Measurements from ENCODE around the gene CADPS. TPM values are rescaled to one million over a fixed set of nuclear protein-coding genes. Genes with fewer than 3 reads are reported as not detected.

The CADPS gene
- total RNA-seq, 1 donor: not detected

DNA sequence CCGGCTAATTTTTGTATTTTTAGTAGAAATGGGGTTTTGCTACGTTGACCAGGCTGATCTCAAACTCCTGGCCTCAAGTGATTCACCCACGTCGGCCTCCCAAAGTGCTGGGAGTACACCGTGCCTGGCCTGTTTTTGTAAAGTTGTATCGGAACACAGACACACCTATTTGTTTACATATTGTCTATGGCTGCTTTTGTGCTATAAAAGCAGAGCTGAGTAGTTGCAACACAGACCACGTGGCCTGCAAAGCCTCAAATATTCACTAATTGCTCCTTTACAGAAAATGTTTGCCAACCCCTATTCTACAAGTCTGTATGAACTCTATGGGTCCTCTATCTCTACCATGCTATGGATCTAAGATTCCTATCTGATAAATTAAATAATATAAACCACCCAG lies 175.5 kb downstream of the CADPS start:
- DNase-seq (ENCODE audit: low read depth in 2 of 3, low spot score in 2 of 3): no peak

DNA sequence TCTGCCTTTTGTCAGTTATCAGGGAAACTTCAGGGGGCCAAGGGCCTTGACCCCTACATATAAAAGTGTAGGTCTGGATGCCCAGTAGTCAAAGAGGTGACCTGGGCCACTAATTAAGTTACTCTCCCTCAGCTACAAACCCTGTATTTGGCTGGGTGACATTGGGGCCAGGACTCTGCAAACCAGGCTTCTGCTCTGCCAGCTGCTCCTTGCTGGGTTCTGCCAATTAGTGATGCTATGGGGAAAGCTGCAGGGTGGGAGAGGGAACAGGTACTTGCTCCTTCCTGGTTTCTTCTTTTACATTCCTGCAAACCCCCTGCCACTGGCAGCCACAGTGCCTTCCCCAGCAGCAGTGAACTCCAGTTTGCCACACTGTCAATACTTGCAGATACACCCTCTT lies 179.2 kb downstream of the CADPS start:
- DNase-seq (ENCODE audit: low read depth in 2 of 3, low spot score in 2 of 3): no peak

DNA sequence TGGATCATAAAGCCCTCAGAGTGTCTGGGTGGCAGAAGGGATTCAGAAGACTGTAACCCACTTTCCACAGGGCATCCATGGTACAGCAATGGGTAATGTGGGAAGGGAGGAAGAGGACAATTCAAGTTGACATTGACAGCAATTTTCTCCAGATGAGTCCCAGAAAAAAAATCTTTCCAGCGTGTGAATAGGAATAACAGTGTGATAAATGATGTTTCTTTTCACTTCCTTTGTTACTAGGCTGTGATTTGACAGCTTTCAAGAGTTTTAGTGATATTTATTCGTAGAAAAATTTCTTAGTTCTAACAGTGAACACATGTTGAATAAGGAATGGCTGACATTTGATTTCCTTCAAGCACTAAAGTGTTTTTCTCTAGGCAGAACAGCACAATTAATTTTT lies 186.4 kb downstream of the CADPS start:
- no peak for DNase-seq (ENCODE audit: low read depth in 2 of 3, low spot score in 2 of 3)

DNA sequence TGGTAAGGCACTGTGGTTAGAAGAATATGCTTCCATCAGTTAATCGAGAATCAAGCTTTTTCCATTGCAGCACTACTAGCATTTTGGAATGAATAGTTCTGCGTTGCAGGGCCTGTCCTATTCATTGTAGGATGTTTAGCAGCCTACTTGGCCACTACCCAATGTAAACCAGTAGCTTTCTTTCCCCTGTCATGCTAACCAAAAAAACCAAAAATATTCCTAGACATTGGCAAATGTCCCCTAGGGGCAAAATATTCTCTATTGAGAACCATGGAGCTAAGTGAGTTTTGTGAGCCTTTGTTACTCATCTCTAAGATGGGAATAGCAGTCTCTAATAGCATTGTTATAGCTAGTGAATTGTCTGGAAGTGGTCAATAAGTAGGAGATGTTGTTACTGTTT lies 187.2 kb downstream of the CADPS start:
- no peak for DNase-seq (ENCODE audit: low read depth in 2 of 3, low spot score in 2 of 3)

DNA sequence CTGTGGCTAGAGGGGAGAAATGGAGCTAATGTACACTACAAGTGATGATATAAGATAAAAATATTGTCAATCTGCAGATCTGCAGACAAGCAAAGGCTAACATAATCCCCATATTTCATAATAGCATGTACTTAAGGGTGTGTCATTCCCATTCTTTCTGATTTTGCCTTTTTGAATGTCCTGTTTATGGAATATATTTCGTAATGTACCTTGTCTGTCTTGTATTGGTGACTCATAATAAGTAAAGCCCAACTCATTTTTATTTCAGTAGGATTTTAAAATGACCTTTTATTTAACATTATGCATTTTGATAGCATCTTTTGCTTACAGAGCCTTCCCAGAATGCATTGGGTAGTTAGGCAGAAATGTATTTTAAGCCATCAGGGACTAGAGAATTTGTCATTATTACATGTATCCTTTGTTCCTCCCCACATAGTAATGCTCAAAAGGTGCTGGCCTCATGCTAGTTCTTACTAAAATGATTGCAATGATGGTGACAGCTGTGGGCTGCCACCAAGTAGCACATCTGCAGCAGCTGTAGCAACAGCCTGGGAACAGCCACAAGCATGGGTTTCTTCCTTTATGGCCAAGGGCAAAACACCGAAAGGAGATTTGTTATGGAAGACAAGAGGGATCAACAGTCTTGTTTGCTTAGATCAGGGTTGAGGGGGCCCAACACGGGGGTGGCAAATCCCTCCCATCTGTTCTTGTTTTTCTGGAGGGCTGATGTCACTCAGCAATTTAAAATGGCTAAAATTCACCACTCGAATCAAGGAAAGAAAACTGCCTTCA lies 188.5 kb downstream of the CADPS start:
- no peak for DNase-seq (ENCODE audit: low read depth in 2 of 3, low spot score in 2 of 3)

DNA sequence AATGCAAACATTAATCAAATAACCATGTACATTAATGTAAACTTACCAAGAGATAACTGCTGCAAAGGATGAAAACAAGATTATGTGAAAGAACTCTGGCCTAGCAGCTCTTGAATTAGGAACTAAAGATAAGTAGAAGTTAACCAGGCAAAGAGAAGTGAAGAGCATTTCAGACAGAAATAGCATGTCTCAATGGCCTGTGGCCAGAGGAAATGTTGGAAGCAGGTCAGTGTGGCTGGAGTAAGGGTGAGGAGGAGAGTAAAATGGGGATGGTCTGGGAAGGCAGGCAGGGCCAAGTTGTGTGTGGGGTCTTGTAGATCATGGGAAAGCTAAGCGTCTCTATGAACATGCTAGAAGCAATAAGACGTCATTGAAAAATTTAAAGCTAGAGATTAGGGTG lies 192.4 kb downstream of the CADPS start:
- no peak for DNase-seq (ENCODE audit: low read depth in 2 of 3, low spot score in 2 of 3)

DNA sequence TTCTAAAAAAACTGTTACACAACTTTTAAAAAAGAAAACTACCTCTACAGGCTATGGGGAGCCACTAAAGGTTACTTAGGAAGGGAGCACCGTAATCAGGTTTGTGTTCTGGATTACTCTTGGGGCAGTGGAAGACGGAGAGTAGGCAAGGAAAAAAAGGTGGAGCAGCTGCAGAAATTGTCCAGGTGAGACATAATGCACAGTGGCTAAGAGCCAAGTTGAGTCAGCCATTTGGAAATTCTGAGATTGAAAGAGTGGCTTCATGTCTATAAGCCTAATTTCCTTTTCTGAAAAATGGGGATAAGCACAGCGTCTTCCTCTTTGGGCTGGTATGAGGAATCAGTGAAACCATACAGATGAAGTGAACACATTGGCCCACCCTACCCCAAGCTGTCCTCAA lies 195.2 kb downstream of the CADPS start:
- DNase-seq (ENCODE audit: low read depth in 2 of 3, low spot score in 2 of 3): no peak

DNA sequence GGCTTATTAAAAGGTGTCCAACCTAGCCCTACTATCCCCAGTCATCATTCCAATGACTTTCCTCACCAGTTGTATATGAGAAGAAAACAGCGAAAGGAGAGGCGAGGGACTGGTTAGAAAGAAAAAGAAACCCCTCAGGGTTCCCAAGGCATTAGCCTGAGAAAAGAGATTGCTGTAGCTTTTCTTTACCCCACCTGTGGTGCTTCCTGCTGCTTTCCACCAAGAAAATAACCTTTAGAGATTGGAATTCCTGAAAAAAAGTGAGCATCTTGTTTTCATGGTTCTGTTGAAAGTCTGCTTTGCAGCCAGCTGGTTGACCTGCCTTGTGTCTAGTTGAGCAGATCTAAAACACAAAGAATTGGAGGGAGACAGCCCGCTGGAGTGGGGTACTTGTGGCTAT lies 196.4 kb downstream of the CADPS start:
- no peak for DNase-seq (ENCODE audit: low read depth in 2 of 3, low spot score in 2 of 3)

DNA sequence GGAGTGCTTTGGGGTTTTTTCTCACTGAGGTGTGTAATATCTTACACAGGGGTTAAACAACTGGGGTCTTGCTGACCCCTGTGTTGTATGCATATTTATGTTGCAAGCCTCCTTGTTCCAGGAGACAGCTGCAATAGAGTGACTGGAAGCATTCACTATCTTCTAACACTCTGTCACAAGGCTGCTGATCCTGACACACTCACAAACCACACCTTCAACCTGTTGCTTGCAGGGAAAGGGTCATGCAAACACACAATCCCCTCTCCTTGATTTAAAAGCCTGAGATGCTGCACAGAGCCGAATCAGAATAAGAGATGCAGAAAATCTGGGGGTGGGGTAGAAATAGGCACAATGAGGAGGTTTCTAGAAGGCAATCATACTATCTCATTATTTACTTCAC lies 197.3 kb downstream of the CADPS start:
- DNase-seq (ENCODE audit: low read depth in 2 of 3, low spot score in 2 of 3): no peak

DNA sequence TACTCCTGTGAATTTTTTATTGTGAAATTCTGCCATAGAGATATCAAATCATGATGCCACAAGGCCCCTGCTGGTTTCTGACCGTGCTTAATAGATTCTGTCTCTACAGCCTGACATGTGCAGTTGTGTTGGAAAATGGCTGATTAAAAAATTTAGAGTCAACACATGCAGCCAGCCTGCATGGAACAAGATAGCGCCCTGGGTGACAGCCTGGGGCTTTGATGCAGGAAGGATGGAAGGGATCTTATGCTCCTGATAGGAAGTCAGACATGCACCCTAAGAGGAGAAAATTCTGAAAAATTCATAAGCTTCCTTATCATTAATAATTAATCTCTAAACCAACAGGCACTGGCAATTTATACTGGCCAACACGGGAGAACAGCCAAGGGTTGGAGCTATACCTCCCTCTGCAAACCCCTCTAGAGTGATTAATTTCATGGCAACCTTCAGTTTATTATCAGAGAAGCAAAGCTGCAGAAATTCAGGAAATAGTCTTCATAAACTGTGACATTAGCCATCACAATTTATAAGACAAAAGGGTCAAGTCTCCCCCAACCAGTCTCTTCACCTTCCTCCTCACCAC lies 198.4 kb downstream of the CADPS start:
- no peak for DNase-seq (ENCODE audit: low read depth in 2 of 3, low spot score in 2 of 3)

DNA sequence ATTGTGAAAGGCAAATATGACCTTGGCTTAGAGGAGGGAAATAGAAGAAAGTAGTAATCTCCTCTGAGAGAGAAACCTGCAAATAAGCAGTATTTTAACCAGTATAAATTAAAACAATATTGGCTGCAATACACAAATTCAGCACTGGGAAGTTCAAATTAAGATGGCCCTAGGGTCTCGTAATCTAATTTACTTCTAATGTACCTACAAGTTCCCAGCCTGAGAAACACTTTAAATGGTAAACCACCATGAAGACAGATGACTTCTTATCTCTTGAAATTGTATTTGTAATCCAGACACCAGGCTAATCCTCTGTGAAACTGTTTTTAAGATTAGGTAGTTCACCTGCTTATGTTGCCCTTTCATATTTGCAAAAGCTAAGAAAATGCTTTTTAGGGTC lies 199.7 kb downstream of the CADPS start:
- no peak for DNase-seq (ENCODE audit: low read depth in 2 of 3, low spot score in 2 of 3)

DNA sequence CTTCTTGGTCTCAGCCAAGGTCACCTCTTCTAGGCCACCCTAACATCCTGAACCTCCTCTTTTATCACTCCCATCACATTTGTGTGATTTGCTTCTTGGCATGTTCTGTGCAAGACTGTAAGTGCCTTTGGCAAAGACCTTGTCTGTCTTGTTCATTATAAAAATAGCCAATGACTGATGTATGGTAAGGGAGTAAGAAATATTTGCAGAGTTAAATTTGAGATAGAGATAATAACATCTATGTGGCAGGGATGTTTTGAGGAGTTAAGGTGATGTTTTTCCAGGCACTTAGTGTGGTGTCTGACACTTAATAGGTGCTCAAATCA lies 202.3 kb downstream of the CADPS start:
- DNase-seq (ENCODE audit: low read depth in 2 of 3, low spot score in 2 of 3): no peak

DNA sequence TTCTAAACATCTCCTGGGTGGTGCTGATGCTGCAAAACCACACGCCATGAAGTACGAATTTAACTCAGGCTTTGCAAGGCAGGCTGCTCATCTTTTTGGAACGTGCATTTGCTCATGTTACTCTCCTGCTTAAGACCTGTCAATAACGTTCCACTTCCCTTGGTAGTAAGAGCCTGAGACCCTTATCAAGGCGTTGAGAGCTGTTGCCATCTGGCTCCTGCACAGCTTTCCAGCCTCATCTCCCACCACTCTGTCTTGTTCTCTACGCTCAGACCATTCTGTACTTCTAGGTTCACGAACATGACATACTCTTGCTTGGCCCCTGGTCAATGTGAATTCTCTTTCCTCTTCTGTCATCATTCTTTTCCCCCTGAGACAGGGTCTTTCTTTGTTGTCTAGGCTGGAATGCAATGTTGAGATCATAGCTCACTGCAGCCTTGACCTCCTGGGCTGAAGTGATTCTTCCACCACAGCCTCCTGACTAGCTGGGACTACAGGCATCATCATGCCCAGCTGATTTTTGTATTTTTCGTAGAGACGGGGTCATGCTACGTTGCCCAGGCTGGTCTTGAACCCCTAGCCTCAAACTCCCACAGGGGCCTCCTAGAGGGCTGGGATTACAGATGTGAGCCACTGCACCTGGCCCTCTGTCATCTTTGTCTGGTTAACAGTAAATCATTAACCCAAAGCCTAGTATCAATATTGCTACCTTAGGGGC lies 202.8 kb downstream of the CADPS start:
- no peak for DNase-seq (ENCODE audit: low read depth in 2 of 3, low spot score in 2 of 3)

DNA sequence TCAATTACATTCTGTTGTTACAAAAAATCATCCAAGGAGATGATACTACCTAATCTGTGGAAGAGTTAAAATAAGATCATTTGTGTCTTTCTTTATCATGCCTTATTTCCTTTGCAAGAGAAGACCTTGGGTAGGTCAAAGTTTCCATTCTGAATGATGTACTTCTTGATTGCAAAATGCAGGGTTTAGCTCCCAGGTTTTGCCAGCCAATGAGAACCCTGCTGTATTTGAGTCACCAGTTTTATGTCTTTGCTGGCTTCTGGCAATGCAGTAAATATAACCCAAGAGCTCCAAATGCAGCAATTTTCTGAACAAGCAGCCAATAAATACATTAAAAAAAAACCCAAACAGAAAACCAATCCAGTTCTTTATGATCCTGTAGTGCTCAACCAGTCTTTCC lies 204.9 kb downstream of the CADPS start:
- no peak for DNase-seq (ENCODE audit: low read depth in 2 of 3, low spot score in 2 of 3)

DNA sequence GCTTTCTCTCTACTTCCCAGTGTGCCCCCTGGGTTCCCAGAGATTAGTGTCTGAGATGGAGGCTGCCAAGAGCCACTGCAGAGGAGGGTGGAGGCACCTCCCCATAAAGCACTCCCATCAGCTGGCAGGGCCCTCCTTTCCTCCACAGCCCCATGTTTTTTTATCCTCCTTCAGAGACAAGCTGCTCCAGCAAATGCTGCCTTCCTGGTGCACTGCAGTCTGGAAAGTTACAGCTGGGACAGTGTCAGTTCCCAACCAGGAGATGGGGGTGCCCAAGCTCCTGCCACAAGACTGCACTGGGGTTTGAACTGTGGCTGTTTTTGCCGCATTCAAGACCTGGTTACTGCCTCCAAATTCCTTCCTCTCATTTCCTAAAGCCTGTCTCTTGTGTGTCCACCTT lies 206.1 kb downstream of the CADPS start:
- DNase-seq (ENCODE audit: low read depth in 2 of 3, low spot score in 2 of 3): no peak

DNA sequence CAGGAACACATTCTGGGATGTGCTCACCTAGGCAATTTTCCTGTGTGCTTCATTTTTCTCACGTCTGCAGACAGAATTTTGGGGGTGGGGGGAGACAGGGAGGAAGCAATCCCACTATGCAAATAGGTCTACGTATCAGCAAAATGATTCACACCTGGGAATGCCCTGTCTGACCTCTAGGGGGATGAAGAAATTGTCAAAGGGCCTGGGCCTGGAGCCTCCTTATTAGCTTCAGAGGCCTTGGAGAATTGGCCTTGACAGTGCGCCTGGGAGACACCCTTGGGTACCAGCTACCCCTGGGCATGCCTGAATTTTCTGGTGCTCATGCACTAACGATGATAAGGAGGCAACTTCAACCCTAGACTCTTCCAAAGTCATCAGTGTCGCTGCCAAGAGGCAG lies 207.5 kb downstream of the CADPS start:
- no peak for DNase-seq (ENCODE audit: low read depth in 2 of 3, low spot score in 2 of 3)

DNA sequence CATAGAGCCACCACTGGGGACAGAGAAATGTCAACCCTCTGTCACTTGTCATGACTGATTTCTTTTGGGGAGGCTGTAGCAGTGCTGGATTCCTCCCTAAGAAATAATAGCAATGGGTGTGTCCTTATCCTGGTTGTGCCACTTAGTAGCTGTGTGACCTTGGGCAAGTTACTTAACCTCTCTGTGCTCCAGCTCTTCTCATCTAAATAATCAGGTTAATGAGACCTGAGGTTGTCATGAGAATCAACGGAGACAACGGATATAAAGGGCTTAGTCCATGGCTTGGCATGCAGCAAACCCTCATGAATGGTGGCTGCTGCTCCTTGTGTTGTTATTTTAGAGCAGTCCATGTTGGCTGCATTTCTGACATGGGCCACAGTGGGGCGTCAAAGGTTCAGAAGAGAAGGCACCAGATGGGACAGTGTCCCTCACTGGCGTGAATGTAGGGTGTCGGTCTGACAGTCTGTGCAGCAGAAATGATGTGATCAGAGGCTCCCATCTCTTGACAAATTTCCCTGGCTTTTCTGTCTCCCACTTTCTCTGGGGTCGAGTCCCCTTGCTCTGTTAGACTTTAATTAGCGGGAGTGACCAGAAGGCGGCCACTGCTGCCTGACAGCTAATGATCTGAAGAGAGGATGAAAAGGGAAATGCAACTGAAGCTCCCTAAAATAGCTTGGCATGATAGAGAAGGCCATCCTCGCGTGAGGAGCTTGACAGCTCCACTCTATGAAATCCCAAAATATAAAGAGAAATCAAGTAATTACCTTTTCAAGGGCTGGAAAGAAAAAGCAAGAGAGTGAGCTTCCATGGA lies 209.4 kb downstream of the CADPS start:
- DNase-seq (ENCODE audit: low read depth in 2 of 3, low spot score in 2 of 3): peak in 2 of 3 donors; percentile 23 to 60

DNA sequence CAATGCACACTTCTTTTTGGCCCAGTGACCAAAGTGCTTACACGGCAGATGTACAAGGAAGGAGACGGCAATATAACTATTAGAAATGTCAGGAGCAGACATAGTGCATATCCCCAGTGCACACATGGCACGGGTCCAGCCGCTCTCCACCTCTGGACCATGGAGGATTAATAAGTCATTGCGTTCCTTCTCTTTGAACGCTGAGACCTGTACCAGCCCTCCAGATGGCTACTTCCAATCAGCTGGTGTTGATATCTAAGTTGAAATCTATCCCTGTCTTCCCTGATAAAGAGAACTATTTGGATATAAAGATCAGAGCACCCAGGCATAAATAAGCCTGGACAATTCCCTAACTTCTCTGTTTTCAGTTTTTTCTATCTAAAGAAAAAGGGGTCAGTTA lies 212.5 kb downstream of the CADPS start:
- no peak for DNase-seq (ENCODE audit: low read depth in 2 of 3, low spot score in 2 of 3)

DNA sequence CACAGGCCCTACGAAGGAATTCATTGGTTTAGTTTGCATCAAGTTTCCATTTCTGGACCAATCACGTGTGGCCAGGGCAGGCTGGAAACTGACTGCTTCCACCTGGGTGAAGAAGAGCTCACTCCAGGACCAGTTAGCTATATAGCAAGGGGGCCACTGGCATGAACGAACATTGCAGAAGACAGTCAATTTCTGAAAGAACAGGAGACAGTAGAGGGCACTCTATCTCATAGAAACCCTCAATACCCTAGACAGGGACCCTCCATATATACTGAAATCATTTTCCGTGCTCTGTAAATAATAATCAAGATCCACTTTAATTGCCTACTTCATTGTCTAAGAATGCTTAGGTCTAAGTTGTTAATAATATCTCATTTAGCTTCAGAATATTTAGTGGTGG lies 215.6 kb downstream of the CADPS start:
- DNase-seq (ENCODE audit: low read depth in 2 of 3, low spot score in 2 of 3): no peak

DNA sequence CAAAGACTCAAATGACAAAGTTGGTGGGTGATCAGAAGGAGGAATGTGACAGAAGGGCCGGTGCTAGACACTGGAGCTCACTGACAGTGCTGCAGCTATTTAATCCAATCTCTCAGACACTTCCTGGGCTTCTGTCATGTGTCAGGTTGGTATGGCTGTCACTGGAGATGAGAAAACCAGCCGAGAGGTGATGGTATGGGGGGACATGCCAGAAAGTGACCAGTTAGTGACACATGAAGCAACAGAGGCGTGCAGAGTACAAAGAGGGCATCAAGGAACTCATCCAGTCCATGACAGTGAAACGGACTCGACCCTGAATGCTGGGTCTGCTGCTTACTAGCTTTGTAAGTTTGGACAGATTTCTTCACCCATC lies 219.5 kb downstream of the CADPS start:
- no peak for DNase-seq (ENCODE audit: low read depth in 2 of 3, low spot score in 2 of 3)

DNA sequence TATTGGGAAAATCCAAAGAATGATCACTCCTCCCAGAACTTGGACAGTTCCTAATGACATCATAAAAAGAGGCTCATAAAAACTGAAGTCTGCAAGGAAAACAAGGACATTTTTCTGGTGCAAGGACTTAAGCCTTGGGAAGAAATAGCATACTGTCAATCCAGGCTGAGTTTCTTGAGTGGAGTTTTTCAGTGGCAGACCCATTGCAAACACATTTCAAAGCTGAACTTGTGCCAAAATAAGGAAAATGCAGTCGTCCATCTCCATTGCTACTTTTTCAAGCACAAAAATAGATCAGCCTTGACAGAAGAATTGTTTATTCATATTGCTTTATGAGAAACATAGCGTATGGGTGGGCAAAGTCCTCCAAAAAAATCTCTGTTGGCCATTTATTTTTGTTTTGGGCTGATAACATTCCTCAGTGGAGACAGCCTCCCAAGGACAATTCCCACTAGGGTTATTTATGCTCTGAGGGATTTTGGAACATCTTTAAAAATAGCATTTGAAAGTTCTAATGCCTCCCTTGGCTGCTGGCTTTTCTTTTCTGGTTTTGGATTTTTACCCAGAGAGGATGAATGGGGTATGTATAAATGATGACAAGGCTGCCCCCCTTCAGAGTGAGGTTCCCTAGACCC lies 220.0 kb downstream of the CADPS start:
- no peak for DNase-seq (ENCODE audit: low read depth in 2 of 3, low spot score in 2 of 3)

All from hematopoietic multipotent progenitor cell (in vitro differentiated cells).